Effector memory CD8-positive, alpha-beta T cell (primary cell): Measurements from ENCODE around the gene ISG15.
A peak's percentile ranks its signal among the peaks of the same experiment; 100 is the strongest.
"Not testable (repeated sequence)": the region's sequence is repeated elsewhere in the genome, so short reads cannot be mapped to it uniquely, and the experiment has no call there.

Source experiments
- ATAC-seq: fragments of 150-1000 bp; cut with Tn5 transposase; replicated peaks from 2 replicates; pipeline ENCODE4 v1.10.0; 2021; ENCODE audit warnings: mild to moderate bottlenecking, moderate library complexity
- DNase-seq, 3 experiments: peaks; one replicate each; pipeline ENCODE4 v3.0.0; 2021
- H3K27ac Mint-ChIP-seq, 2 donors: one replicate each; pipeline ENCODE4 v1.8.0; 2022; ENCODE audit warnings: mild to moderate bottlenecking in 2 of 2, mixed read lengths in 2 of 2, moderate library complexity in 2 of 2
- H3K27me3 Mint-ChIP-seq, 2 donors: one replicate each; pipeline ENCODE4 v1.8.0; 2022; ENCODE audit warnings: mixed read lengths in 2 of 2
- H3K36me3 Mint-ChIP-seq: one replicate; pipeline ENCODE4 v1.8.0; 2022; ENCODE audit warnings: mild to moderate bottlenecking, moderate library complexity, mixed read lengths; ENCODE audit not compliant: insufficient read depth
- H3K4me1 Mint-ChIP-seq, 2 donors: one replicate each; pipeline ENCODE4 v1.8.0; 2022; ENCODE audit warnings: low read depth in 2 of 2, mixed read lengths in 2 of 2
- H3K4me3 Mint-ChIP-seq, 2 donors: one replicate each; pipeline ENCODE4 v1.8.0; 2022; ENCODE audit warnings: mild to moderate bottlenecking in 2 of 2, mixed read lengths in 2 of 2, moderate library complexity in 2 of 2
- H3K9me3 Mint-ChIP-seq, 2 donors: one replicate each; pipeline ENCODE4 v1.8.0; 2022; ENCODE audit warnings: mixed read lengths in 2 of 2

Gene ISG15

DNA sequence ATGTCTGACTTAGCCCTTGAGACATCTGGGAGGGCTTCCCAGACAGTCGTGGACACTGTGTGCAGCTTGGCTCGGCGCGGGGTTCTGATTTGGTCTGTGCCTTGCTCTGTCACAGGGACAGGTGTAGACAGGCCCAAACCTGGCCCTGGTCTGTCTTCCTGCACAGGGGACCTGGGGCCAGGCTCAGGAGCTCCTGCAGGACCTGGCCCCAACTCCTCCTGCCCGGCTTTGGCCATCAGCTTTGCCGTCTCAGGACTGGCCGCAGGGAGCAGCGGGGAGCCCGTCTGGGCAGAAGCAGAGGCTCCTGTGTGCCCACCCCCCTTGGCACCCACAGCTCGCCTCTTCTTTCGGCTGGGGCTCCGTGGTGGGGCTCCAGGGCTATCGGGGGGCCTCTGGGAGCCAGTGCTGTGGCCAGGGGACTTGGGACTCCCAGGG is 33.1 kb upstream of the ISG15 start:
- ATAC-seq: no peak
- Mint-ChIP-seq H3K4me3 (no peak overlapping the region), H3K36me3 (no peaks in the 10 kb centered on the region), H3K27ac (no peak overlapping the region), H3K27me3 (peaks cover 13 to 44% of the 10 kb centered on the region in 2 donors), H3K4me1 (peaks cover 5 to 9% of the 10 kb centered on the region in 2 donors), H3K9me3 (no peaks in the 10 kb centered on the region)
- DNase-seq: no peak

GRCh38 chr1:980602-981395 is 32.5 kb upstream of the ISG15 start:
- ATAC-seq (no peak), DNase-seq (no peak)
- H3K4me1 Mint-ChIP-seq: peaks cover 3 to 5% of the 10 kb centered on the region in 2 donors
- no peaks in the 10 kb centered on the region for H3K9me3 Mint-ChIP-seq
- H3K4me3 Mint-ChIP-seq: no peak overlapping the region
- H3K27me3 Mint-ChIP-seq: peaks cover 13 to 44% of the 10 kb centered on the region in 2 donors
- no peak overlapping the region for H3K27ac Mint-ChIP-seq
- no peaks in the 10 kb centered on the region for H3K36me3 Mint-ChIP-seq

DNA sequence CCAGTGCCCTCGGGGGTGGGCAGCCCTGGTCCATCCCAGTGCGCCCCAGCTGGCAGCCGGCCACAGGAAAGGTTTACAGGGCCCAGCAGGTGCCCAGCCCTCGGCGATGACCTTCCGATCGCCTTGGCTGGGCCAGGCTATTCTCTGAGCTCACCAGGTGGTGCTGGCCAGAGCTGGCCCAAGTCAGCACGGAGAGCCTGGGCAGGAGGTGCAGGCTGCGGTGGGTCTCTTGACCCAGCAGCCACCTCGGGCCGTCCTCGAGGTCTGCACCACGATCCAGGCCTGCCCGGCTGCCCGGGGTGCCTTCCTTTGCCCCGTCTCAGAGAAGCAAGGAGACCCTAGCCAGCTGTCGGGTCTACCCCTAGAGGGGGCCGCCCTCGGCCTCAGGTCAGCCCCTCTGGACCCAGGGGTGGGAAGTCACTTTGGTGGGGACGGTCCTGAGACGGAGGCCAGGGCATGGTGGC is 31.8 kb upstream of the ISG15 start:
- no peak overlapping the region for H3K27ac Mint-ChIP-seq
- no peaks in the 10 kb centered on the region for H3K9me3 Mint-ChIP-seq
- H3K36me3 Mint-ChIP-seq: peaks cover 4% of the 10 kb centered on the region
- peaks cover 0 to 3% of the 10 kb centered on the region in 2 donors for H3K4me1 Mint-ChIP-seq
- DNase-seq (no peak), ATAC-seq (no peak)
- peaks cover 16 to 47% of the 10 kb centered on the region in 2 donors for H3K27me3 Mint-ChIP-seq
- H3K4me3 Mint-ChIP-seq: no peak overlapping the region

- Mint-ChIP-seq H3K36me3 (peaks cover 4% of the 10 kb centered on the region), H3K4me3 (no peak within 1 kb of the TSS), H3K4me1 (peaks cover 0 to 3% of the 10 kb centered on the region in 2 donors), H3K27me3 (peaks cover 16 to 47% of the 10 kb centered on the region in 2 donors), H3K9me3 (no peaks in the 10 kb centered on the region), H3K27ac (no peak within 1 kb of the TSS)
- DNase-seq (no peak), ATAC-seq (no peak)
These were observed 31.2 kb upstream of the ISG15 start, which contains the start of gene PERM1 for GRCh38 chr1:981955-982558. Gene PERM1 (minus strand): TSS chr1:982093. CDS start chr1:981029, 1,064 bp downstream.

DNA sequence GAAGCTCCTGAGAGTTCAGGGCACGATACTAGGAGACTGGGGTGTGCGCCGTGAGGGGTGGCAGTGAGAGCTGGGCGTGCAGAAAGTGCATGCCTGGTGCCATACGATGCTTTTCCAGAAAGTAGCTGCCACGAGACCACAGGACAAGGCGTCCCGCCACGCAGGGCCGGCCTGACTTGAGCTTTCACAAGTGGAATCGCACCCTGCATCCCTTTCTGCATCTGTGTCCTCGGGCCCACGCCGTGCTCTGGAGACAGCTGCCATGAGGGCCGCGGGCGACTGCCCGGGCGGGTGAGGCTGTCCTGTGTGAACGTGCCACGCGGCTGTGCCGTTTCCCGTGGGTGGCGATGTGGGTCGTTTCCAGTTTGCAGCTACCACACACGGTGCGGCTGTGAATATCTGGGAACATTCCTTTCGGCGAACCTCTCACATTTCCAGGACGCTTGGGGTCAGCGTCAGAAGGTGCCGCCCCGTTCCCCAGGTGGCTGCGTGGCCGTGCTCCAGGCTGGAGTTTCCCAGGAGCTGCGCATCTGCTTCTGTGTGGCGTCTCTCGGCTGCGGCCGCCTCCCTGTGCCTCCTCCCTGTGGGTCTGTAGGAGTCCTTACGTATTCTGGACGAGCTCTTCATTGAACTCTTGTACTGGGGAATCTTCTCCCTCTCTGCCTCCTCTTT is 30.4 kb upstream of the ISG15 start:
- no peak overlapping the region for H3K4me3 Mint-ChIP-seq
- H3K4me1 Mint-ChIP-seq: peaks cover 0 to 3% of the 10 kb centered on the region in 2 donors
- ATAC-seq: no peak
- peaks cover 21 to 47% of the 10 kb centered on the region in 2 donors for H3K27me3 Mint-ChIP-seq
- no peaks in the 10 kb centered on the region for H3K9me3 Mint-ChIP-seq
- no peak overlapping the region for H3K27ac Mint-ChIP-seq
- peaks cover 4% of the 10 kb centered on the region for H3K36me3 Mint-ChIP-seq
- no peak for DNase-seq

DNA sequence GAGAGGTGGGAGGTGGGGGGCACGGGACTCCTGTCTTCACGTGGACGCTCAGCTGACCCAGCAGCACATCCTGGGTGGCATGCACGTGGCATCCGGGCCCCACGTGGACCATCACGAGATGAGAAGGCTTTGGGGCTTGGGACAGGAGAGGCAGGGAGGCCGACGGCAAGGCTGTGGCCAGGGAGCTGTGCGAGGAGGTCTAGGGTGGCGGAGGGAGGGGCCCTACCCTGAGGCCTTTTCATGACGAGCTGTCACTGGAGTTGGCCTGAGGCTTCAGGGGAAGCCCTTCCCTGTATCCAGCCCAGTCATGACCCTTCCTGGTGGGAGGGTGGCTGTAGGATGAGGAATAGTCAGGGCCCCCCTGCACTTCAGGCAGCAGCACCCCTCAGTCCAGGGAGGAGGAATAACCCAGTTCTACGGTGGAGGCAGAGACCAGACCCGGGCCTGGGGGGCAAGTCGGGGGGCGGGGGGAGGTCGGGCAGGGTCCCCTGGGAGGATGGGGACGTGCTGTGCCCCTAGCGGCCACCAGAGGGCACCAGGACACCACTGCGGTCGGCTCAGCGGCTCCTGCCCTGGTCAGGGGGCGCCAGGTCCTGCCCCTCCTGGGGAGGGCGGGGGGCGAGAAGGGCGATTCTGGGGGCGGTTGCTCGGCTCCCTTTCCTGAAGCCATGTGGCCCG is 29.4 kb upstream of the ISG15 start:
- Mint-ChIP-seq H3K36me3 (peaks cover 4% of the 10 kb centered on the region), H3K27ac (no peak overlapping the region), H3K4me3 (no peak overlapping the region), H3K9me3 (no peaks in the 10 kb centered on the region), H3K4me1 (no peaks in the 10 kb centered on the region), H3K27me3 (peaks cover 31 to 50% of the 10 kb centered on the region in 2 donors)
- peak; percentile 52 to 58 (median 56) for DNase-seq
- ATAC-seq: peak; percentile 79

GRCh38 chr1:984476-984814 is 28.9 kb upstream of the ISG15 start:
- Mint-ChIP-seq H3K36me3 (peaks cover 4% of the 10 kb centered on the region), H3K9me3 (no peaks in the 10 kb centered on the region), H3K27ac (no peak overlapping the region), H3K4me1 (no peaks in the 10 kb centered on the region), H3K27me3 (peaks cover 36 to 55% of the 10 kb centered on the region in 2 donors), H3K4me3 (no peak overlapping the region)
- ATAC-seq (peak; percentile 7), DNase-seq (no peak)

DNA sequence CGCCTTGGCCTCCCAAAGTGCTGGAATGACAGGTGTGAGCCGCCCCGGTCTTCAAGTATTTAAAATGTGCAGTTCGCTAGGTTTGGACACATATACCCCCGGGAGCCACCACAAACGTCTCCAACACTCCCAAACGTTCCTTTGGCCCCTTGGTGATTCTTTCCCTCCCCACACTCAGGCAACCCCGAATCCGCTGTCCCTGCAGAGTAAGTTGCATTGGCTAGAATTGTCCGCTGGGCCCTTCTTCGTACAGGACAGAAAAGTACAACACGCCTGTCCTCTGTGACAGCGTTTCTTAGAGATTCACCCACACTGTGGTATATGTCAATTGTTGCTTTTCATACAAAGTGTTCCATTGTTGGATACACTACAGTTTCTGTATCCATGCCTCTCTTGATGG is 28.2 kb upstream of the ISG15 start:
- DNase-seq (no peak), ATAC-seq (no peak)
- Mint-ChIP-seq H3K36me3 (peaks cover 4% of the 10 kb centered on the region), H3K4me1 (no peaks in the 10 kb centered on the region), H3K27me3 (peaks cover 43 to 62% of the 10 kb centered on the region in 2 donors), H3K4me3 (no peak overlapping the region), H3K27ac (no peak overlapping the region), H3K9me3 (no peaks in the 10 kb centered on the region)

DNA sequence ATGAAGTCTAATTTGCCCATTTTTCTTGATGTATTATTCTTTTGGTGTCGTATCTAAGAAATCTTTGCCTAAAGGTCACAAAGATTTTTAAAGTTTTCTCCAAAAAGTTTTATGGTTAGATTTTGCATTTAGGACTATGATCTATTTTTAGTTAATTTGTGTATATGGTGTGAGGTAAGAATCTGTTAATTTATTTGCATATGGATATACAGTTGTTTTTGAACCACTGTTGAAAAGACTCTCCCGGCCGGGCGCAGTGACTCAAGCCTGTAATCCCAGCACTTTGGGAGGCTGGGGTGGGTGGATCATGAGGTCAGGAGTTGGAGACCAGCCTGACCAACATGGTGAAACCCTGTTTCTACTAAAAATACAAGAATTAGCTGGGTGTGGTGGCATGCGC is 25.2 kb upstream of the ISG15 start:
- ATAC-seq, H3K27ac Mint-ChIP-seq, H3K36me3 Mint-ChIP-seq: not testable (repeated sequence)

GRCh38 chr1:991275-991674 is 22.0 kb upstream of the ISG15 start:
- H3K9me3 Mint-ChIP-seq, ATAC-seq, H3K36me3 Mint-ChIP-seq, H3K27ac Mint-ChIP-seq, DNase-seq, H3K4me3 Mint-ChIP-seq, H3K4me1 Mint-ChIP-seq: not testable (repeated sequence)
- peaks cover 67 to 78% of the 10 kb centered on the region in 2 donors for H3K27me3 Mint-ChIP-seq

More for the DNA sequence above, 25.2 kb upstream of the ISG15 start:
- H3K4me1 Mint-ChIP-seq, H3K4me3 Mint-ChIP-seq, H3K9me3 Mint-ChIP-seq, DNase-seq: not testable (repeated sequence)
- peaks cover 61 to 74% of the 10 kb centered on the region in 2 donors for H3K27me3 Mint-ChIP-seq

- no peak overlapping the region for H3K4me3 Mint-ChIP-seq
- ATAC-seq (no peak), DNase-seq (no peak)
- peaks cover 4 to 6% of the 10 kb centered on the region in 2 donors for H3K4me1 Mint-ChIP-seq
- no peak overlapping the region for H3K27ac Mint-ChIP-seq
- peaks cover 0 to 2% of the 10 kb centered on the region in 2 donors for H3K9me3 Mint-ChIP-seq
- peaks cover 67 to 79% of the 10 kb centered on the region in 2 donors for H3K27me3 Mint-ChIP-seq
- H3K36me3 Mint-ChIP-seq: peaks cover 8% of the 10 kb centered on the region
These were observed 21.4 kb upstream of the ISG15 start for GRCh38 chr1:991895-992294.

GRCh38 chr1:992362-992761 is 20.9 kb upstream of the ISG15 start:
- H3K27me3 Mint-ChIP-seq: peaks cover 71 to 84% of the 10 kb centered on the region in 2 donors
- H3K36me3 Mint-ChIP-seq: peaks cover 12% of the 10 kb centered on the region
- no peak for DNase-seq
- H3K9me3 Mint-ChIP-seq: peaks cover 0 to 2% of the 10 kb centered on the region in 2 donors
- ATAC-seq: no peak
- H3K4me1 Mint-ChIP-seq: peaks cover 4 to 8% of the 10 kb centered on the region in 2 donors
- no peak overlapping the region for H3K27ac Mint-ChIP-seq
- H3K4me3 Mint-ChIP-seq: no peak overlapping the region

- Mint-ChIP-seq H3K4me1 (peaks cover 4 to 8% of the 10 kb centered on the region in 2 donors), H3K9me3 (peaks cover 0 to 2% of the 10 kb centered on the region in 2 donors), H3K36me3 (peaks cover 19% of the 10 kb centered on the region), H3K27ac (no peak overlapping the region), H3K4me3 (no peak overlapping the region), H3K27me3 (peaks cover 64 to 85% of the 10 kb centered on the region in 2 donors)
- DNase-seq (no peak), ATAC-seq (no peak)
These were observed 19.8 kb upstream of the ISG15 start for GRCh38 chr1:993379-993995.
